Loucy (cell line): Measurements from ENCODE around the gene KIF27.
"Not testable (repeated sequence)": the region's sequence is repeated elsewhere in the genome, so short reads cannot be mapped to it uniquely, and the experiment has no call there.

Source experiments
- H2AFZ ChIP-seq: fragments of 200-600 bp; sonication (generic); 2 replicates; pipeline ENCODE4 v1.6.0; 2016; ENCODE audit warnings: antibody characterized with exemption, mild to moderate bottlenecking, low read length, moderate library complexity
- H3F3A ChIP-seq: fragments of 200-600 bp; 2 replicates; pipeline ENCODE4 v1.6.0; 2016; ENCODE audit warnings: antibody characterized with exemption, low read depth, mild to moderate bottlenecking
- H3K27me3 ChIP-seq: fragments of 200-600 bp; sonication (generic); 2 replicates; pipeline ENCODE4 v1.6.1; 2014; ENCODE audit warnings: low read length, mild to moderate bottlenecking; ENCODE audit not compliant: insufficient read depth, poor library complexity, severe bottlenecking
- H3K36me3 ChIP-seq: fragments of 200-600 bp; sonication (generic); 2 replicates; pipeline ENCODE4 v1.6.1; 2016; ENCODE audit warnings: low read length; ENCODE audit not compliant: insufficient read depth
- H3K4me1 ChIP-seq: fragments of 200-600 bp; sonication (generic); 2 replicates; pipeline ENCODE4 v1.5.1; 2014; ENCODE audit warnings: low read length, mild to moderate bottlenecking; ENCODE audit not compliant: insufficient read depth, poor library complexity, severe bottlenecking
- H3K4me2 ChIP-seq: fragments of 200-600 bp; sonication (generic); 2 replicates; pipeline ENCODE4 v1.6.0; 2014; ENCODE audit warnings: antibody characterized with exemption, low read length, low read depth, mild to moderate bottlenecking; ENCODE audit not compliant: poor library complexity, severe bottlenecking
- H3K4me3 ChIP-seq: fragments of 200-600 bp; sonication (generic); 2 replicates; pipeline ENCODE4 v1.5.1; 2014; ENCODE audit warnings: low read length, mild to moderate bottlenecking, mixed read lengths; ENCODE audit not compliant: poor library complexity, severe bottlenecking
- H3K79me2 ChIP-seq: fragments of 200-600 bp; sonication (generic); 2 replicates; pipeline ENCODE4 v1.6.1; 2014; ENCODE audit warnings: low read length; ENCODE audit not compliant: insufficient read depth
- H3K9ac ChIP-seq: fragments of 200-600 bp; sonication (generic); 2 replicates; pipeline ENCODE4 v1.6.0; 2014; ENCODE audit warnings: mild to moderate bottlenecking, low read depth, low read length, moderate library complexity; ENCODE audit not compliant: poor library complexity, severe bottlenecking
- H3K9me2 ChIP-seq: fragments of 200-600 bp; sonication (generic); replicated peaks from 2 replicates; pipeline ENCODE4 v1.6.1; 2016; ENCODE audit warnings: low read depth, low read length, mixed read lengths
- H3K9me3 ChIP-seq: fragments of 200-600 bp; sonication (generic); 2 replicates; pipeline ENCODE4 v1.6.1; 2014; ENCODE audit warnings: mild to moderate bottlenecking, antibody characterized with exemption, low read length, low read depth; ENCODE audit not compliant: insufficient read depth
- H4K20me1 ChIP-seq: fragments of 200-600 bp; sonication (generic); 2 replicates; pipeline ENCODE4 v1.6.0; 2014; ENCODE audit warnings: antibody characterized with exemption, low read length, mild to moderate bottlenecking; ENCODE audit not compliant: insufficient read depth, poor library complexity, severe bottlenecking
- CTCF ChIP-seq: fragments of 200-600 bp; sonication (generic); conservative IDR thresholded peaks from 2 replicates; pipeline ENCODE4 v1.5.1; 2014; ENCODE audit warnings: mild to moderate bottlenecking, antibody characterized with exemption, low read length
- EZH2phosphoT487 ChIP-seq: fragments of 200-600 bp; IDR thresholded peaks from 2 replicates; pipeline ENCODE4 v1.6.1; 2018; ENCODE audit warnings: antibody characterized with exemption, mild to moderate bottlenecking, moderate library complexity, borderline replicate concordance

The KIF27 gene

GRCh38 chr9:83957248-83957513 lies 35.9 kb upstream of the KIF27 start:
- Histone ChIP-seq H3K27me3 (no peaks in the 10 kb centered on the region), H3K9me3 (no peaks in the 10 kb centered on the region), H3F3A (no peaks in the 10 kb centered on the region), H3K9ac (peak overlapping the region; percentile 74), H3K4me1 (peaks cover 13% of the 10 kb centered on the region), H3K79me2 (no peaks in the 10 kb centered on the region), H2AFZ (peak overlapping the region; percentile 98), H3K4me3 (peak overlapping the region; percentile 86), H3K36me3 (no peaks in the 10 kb centered on the region), H3K4me2 (peak overlapping the region; percentile 91), H4K20me1 (no peaks in the 10 kb centered on the region), H3K9me2 (no peaks in the 10 kb centered on the region)
- TF ChIP-seq CTCF (no peak), EZH2phosphoT487 (no peak)

- Histone ChIP-seq H3K9me3 (no peaks in the 10 kb centered on the region), H3K9me2 (no peaks in the 10 kb centered on the region), H3K4me3 (peak overlapping the region; percentile 86), H3K9ac (peak overlapping the region; percentile 74), H3K4me1 (peaks cover 13% of the 10 kb centered on the region), H4K20me1 (no peaks in the 10 kb centered on the region), H3F3A (no peaks in the 10 kb centered on the region), H3K4me2 (peak overlapping the region; percentile 91), H2AFZ (peak overlapping the region; percentile 98), H3K36me3 (no peaks in the 10 kb centered on the region), H3K79me2 (no peaks in the 10 kb centered on the region), H3K27me3 (no peaks in the 10 kb centered on the region)
- TF ChIP-seq EZH2phosphoT487, result no peak
- no peak for TF ChIP-seq CTCF
Measured at GRCh38 chr9:83956436-83957247, 35.4 kb upstream of the KIF27 start.

DNA sequence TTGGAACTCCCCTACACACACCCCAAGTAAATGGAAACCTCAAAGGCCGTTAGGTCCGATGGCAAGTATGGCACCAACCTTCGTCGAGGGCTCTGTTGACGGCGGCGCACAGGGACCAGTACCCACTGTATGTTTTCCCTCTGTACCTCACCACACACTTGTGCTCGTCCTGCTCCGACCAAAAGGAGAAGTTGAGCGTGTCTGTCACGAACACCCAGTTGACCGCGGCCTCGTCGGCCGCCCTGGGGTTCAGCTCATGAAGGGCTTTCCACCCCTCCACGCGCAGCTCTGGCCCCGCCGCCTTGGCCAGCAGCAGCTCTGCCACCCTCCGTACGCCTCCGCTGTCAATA lies 34.8 kb upstream of the KIF27 start:
- H3K9ac ChIP-seq, result peak overlapping the region; percentile 74
- H2AFZ ChIP-seq, result peak overlapping the region; percentile 98
- peaks cover 13% of the 10 kb centered on the region for H3K4me1 ChIP-seq
- no peak for TF ChIP-seq EZH2phosphoT487
- TF ChIP-seq CTCF, result no peak
- peak overlapping the region; percentile 91 for H3K4me2 ChIP-seq
- no peaks in the 10 kb centered on the region for H3K9me3 ChIP-seq
- no peaks in the 10 kb centered on the region for H3F3A ChIP-seq
- H3K27me3 ChIP-seq, result no peaks in the 10 kb centered on the region
- no peaks in the 10 kb centered on the region for H3K9me2 ChIP-seq
- H3K79me2 ChIP-seq, result no peaks in the 10 kb centered on the region
- no peaks in the 10 kb centered on the region for H4K20me1 ChIP-seq
- peak overlapping the region; percentile 86 for H3K4me3 ChIP-seq
- no peaks in the 10 kb centered on the region for H3K36me3 ChIP-seq

DNA sequence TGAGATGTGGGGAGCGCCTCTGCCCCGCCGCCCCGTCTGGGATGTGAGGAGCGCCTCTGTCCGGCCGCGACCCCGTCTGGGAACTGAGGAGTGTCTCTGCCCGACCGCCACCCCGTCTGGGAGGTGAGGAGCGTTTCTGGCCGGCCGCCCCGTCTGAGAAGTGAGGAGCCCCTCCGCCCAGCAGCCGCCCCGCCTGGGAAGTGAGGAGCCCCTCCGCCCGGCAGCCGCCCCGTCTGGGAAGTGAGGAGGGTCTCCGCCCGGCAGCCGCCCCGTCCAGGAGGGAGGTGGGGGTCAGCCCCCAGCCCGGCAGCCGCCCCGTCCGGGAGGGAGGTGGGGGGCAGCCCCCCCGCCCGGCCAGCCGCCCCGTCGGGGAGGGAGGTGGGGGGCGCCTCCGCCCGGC lies 26.9 kb upstream of the KIF27 start:
- H3K4me3 ChIP-seq, H3F3A ChIP-seq, H3K79me2 ChIP-seq: not testable (repeated sequence)

More for the DNA sequence above, 26.9 kb upstream of the KIF27 start:
- H3K4me1 ChIP-seq, H3K4me2 ChIP-seq, H4K20me1 ChIP-seq, H3K9me2 ChIP-seq, H2AFZ ChIP-seq, H3K27me3 ChIP-seq, H3K36me3 ChIP-seq, H3K9ac ChIP-seq, H3K9me3 ChIP-seq: not testable (repeated sequence)
